Tibial nerve (tissue), 4 donors: Measurements from ENCODE around the gene MSX1. TPM values are rescaled to one million over a fixed set of nuclear protein-coding genes. Genes with fewer than 3 reads are reported as not detected.

Experiments used
- DNase-seq, 2 donors: peaks; one replicate each; pipeline ENCODE4 v3.0.0-alpha.2; 2019; ENCODE audit warnings: low spot score in 2 of 2
- H3K27ac ChIP-seq, 4 donors: fragments of 200-600 bp; sonication (generic) in 3 of 4; one replicate each; pipeline ENCODE4 v1.5.1; 2017 to 2019; ENCODE audit warnings: mild to moderate bottlenecking in 1 of 4
- H3K27me3 ChIP-seq, 2 donors: fragments of 200-600 bp; sonication (generic) in 1 of 2; one replicate each; pipeline versions ENCODE4 v1.5.1 to v1.6.0; 2017 to 2019
- H3K36me3 ChIP-seq, 3 donors: fragments of 200-600 bp; sonication (generic); one replicate each; pipeline ENCODE4 v1.5.1; 2018 to 2019
- H3K4me1 ChIP-seq, 4 donors: fragments of 200-600 bp; sonication (generic) in 3 of 4; one replicate each; pipeline ENCODE4 v1.5.1; 2017 to 2019
- H3K4me3 ChIP-seq, 4 donors: fragments of 200-600 bp; sonication (generic) in 3 of 4; one replicate each; pipeline ENCODE4 v1.5.1; 2017 to 2019; ENCODE audit warnings: mild to moderate bottlenecking in 1 of 4, moderate library complexity in 1 of 4
- H3K9me3 ChIP-seq, 4 donors: fragments of 200-600 bp; sonication (generic) in 3 of 4; one replicate each; pipeline ENCODE4 v1.5.1; 2017 to 2019
- CTCF ChIP-seq, 5 experiments: fragments of 200-600 bp in 3 of 5; fragments of 450-650 bp in 2 of 5; sonication (generic) in 3 of 5; IDR thresholded peaks; one replicate each; pipeline ENCODE4 v1.5.1; 2016 to 2019; ENCODE audit warnings: antibody characterized with exemption in 5 of 5, mild to moderate bottlenecking in 3 of 5, moderate library complexity in 2 of 5
- EP300 ChIP-seq, 2 donors: sonication (generic); formaldehyde crosslinking; IDR thresholded peaks; one replicate each; pipeline ENCODE4 v1.6.1; 2017; ENCODE audit warnings: antibody characterized with exemption in 2 of 2, mild to moderate bottlenecking in 1 of 2
- POLR2A ChIP-seq, 2 donors: fragments of 450-650 bp; IDR thresholded peaks; one replicate each; pipeline ENCODE4 v1.6.1; 2017; ENCODE audit warnings: antibody characterized with exemption in 2 of 2, mild to moderate bottlenecking in 2 of 2, moderate library complexity in 2 of 2
- WGBS, 2 donors: methylation state at CpG; one replicate each; pipeline ENCODE4 v1.1.5; 2018; 5-methylcytosine and 5-hydroxymethylcytosine counted together
- total RNA-seq, 4 donors: library from RNA; depleted of rRNA; stranded (reverse); fragments of >200 nt; gene quantifications; one replicate each; pipeline ENCODE4 v1.1.0, GENCODE V29; 2016

Gene MSX1
- total RNA-seq, 4 donors from 2014 or later = 9.4 to 42.3 (median 21.7) TPM

GRCh38 chr4:4866124-4866865 lies 6.8 kb downstream of the MSX1 start:
- TF ChIP-seq CTCF (IDR thresholded peaks at IDR 0.05) (no peak), EP300 (IDR thresholded peaks at IDR 0.05) (peak in 1 of 2 donors; percentile 33)
- no peak overlapping the region for H3K27ac ChIP-seq
- H3K4me1 ChIP-seq = peaks cover 0 to 77% (median 9%) of the 10 kb centered on the region in 4 donors
- WGBS, 2 donors = 3 to 11% methylated on average over 44 of the region's 44 CpGs
- peaks cover 0 to 5% (median 0%) of the 10 kb centered on the region in 3 donors for H3K36me3 ChIP-seq
- no peaks in the 10 kb centered on the region for H3K9me3 ChIP-seq
- H3K4me3 ChIP-seq = peak overlapping the region in 2 of 4 donors; percentile 2 to 31
- H3K27me3 ChIP-seq = peaks cover 0 to 100% of the 10 kb centered on the region in 2 donors
- no peak for DNase-seq

- DNase-seq = no peak
- Histone ChIP-seq H3K4me3 (peak overlapping the region in 1 of 4 donors; percentile 31), H3K36me3 (peaks cover 0 to 5% (median 0%) of the 10 kb centered on the region in 3 donors), H3K27me3 (peaks cover 0 to 100% of the 10 kb centered on the region in 2 donors), H3K9me3 (no peaks in the 10 kb centered on the region), H3K4me1 (peaks cover 0 to 77% (median 8%) of the 10 kb centered on the region in 4 donors), H3K27ac (no peak overlapping the region)
- WGBS, 2 donors = 3 to 10% methylated on average over 14 to 18 of the region's 41 CpGs
- no peak for TF ChIP-seq POLR2A (IDR thresholded peaks at IDR 0.05)
- TF ChIP-seq CTCF (IDR thresholded peaks at IDR 0.05) = no peak
- no peak for TF ChIP-seq EP300 (IDR thresholded peaks at IDR 0.05)
Observed at GRCh38 chr4:4866866-4867374, 7.5 kb downstream of the MSX1 start.

- TF ChIP-seq POLR2A (IDR thresholded peaks at IDR 0.05) = no peak
- TF ChIP-seq EP300 (IDR thresholded peaks at IDR 0.05) = no peak
- TF ChIP-seq CTCF (IDR thresholded peaks at IDR 0.05) = no peak
- 11 to 14% methylated on average over 21 to 34 of the region's 36 CpGs for WGBS, 2 donors
- DNase-seq = no peak
- peak overlapping the region in 1 of 4 donors; percentile 31 for H3K4me3 ChIP-seq
- peaks cover 0 to 5% (median 0%) of the 10 kb centered on the region in 3 donors for H3K36me3 ChIP-seq
- H3K27me3 ChIP-seq = peaks cover 0 to 100% of the 10 kb centered on the region in 2 donors
- H3K27ac ChIP-seq = no peak overlapping the region
- peaks cover 0 to 81% (median 8%) of the 10 kb centered on the region in 4 donors for H3K4me1 ChIP-seq
- no peaks in the 10 kb centered on the region for H3K9me3 ChIP-seq
Observed at GRCh38 chr4:4867375-4868039, 8.0 kb downstream of the MSX1 start.

- WGBS, 2 donors = 9 to 28% methylated on average over 22 to 24 of the region's 24 CpGs
- TF ChIP-seq CTCF (IDR thresholded peaks at IDR 0.05) (no peak), POLR2A (IDR thresholded peaks at IDR 0.05) (no peak), EP300 (IDR thresholded peaks at IDR 0.05) (no peak)
- Histone ChIP-seq H3K27me3 (peaks cover 0 to 100% of the 10 kb centered on the region in 2 donors), H3K27ac (no peak overlapping the region), H3K36me3 (no peaks in the 10 kb centered on the region), H3K9me3 (no peaks in the 10 kb centered on the region), H3K4me1 (peaks cover 0 to 85% (median 8%) of the 10 kb centered on the region in 4 donors), H3K4me3 (no peak overlapping the region)
- DNase-seq = no peak
Observed at GRCh38 chr4:4868040-4868757, 8.7 kb downstream of the MSX1 start.
